Stimulated activated CD4-positive, alpha-beta T cell treated with anti-CD3 and anti-CD28 coated beads, Interleukin-4, amount 100 ng/mL, for 24 hours (primary cell): ENCODE results near the gene BRD2.

Experiments used
- DNase-seq: peaks from one replicate; pipeline ENCODE4 v3.0.0-alpha.2; 2020

The BRD2 gene

DNA sequence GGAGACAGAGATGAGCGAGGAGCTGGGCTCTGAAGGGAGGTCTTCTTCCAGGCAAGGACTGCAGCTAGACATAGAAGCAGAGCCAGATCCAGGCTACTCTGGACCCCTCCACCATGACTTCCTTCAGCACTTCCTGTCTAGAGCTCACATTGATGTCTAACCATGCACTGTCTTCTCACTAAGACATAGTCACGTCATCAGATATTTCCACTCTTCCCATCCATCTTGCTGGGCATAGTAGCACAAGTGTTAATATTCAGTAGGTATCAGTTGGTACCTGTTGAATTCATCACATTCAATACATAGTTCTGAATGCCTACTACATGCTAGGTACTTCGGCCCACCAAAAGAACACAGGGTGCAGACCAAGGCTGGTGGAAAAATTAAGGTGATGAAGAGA is 18.4 kb upstream of the BRD2 start:
- DNase-seq: no peak

DNA sequence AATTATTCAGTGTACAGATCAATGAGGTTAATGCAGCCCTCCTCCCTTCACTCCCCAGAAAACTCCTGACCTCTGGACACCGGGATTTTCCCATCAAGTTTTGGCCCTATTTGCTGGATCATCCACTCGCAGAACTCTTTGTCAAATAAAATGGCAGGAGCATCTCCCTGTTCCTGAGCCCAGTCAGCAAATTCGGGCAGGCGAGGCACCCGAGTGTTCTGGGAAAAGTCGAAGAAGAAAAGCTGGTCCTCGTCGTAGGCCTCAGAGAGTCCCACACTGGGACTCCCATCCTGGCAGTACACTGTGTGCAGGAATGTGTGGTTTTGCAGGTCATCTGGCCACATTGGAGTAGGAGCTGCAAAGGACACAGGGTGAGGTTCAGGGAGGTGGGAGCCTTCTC is 17.9 kb upstream of the BRD2 start:
- DNase-seq: no peak

DNA sequence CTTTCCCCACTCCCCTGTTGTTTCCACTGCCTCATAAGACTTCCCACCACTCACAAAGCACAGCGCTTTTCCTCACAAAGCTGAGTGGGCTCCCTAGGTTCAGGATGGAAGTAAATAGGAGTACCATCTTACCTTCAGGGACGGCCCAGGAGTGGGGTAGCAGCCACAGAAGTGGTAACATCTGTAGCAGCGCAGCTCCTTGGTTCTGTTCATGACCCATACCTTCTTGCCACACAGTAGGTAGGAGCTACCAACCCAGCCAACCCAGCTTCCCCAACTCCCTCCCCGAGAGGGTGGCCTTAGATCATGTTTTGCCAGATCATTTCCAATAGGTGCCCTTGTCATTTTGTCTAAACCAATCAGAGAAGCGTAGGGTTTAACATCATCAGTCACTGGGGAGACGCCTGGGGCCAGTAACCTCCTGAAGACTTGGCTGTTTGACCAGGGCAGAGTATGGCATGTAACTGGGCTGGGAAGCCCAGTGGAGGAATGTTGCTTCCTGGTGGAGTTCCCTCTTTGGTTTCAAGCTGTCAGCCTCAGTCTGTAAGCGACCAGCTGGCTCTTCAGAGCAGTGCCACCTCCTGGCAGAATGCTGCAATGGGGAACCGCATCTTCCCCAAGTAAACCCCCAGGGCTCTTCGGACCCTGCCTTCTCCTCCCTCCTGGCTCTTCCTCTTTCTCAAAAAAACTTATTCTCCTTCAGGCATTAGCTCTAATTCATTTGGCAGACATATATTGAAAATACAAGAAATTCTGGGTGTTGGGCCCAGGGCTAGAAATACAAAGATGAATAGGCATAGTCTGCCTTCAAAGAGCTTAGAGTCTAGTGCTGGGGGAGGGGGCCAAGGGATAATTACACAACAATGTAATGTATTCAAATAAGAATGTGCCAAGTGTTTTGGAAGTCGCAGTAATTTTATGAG is 15.3 kb upstream of the BRD2 start, which contains the start of gene HLA-DMA:
TSS of gene HLA-DMA (minus strand) at position 281 of the 923 bp plus-strand sequence. CDS start at position 220, 61 bp downstream.
- peak; percentile 75 for DNase-seq

DNA sequence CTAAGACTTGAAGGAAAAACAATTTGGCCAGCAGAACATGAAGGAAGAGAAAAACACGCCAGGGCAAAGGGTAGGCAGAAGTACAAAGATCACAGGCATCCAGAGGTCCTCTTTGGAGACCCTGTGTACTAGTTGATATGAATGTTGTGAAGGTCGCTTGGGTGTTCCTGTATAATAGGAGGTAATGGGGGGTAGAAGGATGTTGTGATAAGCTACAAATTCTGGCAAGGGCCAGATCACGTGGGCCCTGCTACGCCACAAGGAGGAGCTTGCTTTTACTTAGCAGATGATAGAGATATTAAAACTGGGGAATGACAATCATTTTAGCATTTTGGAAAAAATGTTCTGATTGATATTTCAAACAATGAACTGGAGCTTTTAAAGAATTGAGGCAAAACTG is 14.6 kb upstream of the BRD2 start:
- no peak for DNase-seq

DNA sequence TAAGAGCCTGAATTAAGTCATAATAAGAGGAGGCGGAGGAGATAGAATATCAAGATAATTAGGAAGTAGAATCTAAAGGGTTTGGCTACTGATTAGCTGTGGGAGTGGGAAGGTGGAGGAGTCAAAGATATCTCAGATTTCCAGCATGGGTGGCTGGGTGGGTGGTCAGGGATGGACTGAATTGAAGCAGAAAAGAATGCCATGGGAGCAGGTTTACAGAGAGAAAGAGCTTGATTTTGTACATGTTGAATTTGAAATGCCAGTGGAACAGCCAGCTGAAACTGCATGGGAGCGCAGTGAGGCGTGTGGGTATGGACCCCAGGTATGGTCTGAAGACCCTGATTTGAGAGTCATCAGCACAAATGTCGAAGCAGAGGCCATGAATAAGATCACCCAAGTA is 14.1 kb upstream of the BRD2 start:
- DNase-seq: no peak

DNA sequence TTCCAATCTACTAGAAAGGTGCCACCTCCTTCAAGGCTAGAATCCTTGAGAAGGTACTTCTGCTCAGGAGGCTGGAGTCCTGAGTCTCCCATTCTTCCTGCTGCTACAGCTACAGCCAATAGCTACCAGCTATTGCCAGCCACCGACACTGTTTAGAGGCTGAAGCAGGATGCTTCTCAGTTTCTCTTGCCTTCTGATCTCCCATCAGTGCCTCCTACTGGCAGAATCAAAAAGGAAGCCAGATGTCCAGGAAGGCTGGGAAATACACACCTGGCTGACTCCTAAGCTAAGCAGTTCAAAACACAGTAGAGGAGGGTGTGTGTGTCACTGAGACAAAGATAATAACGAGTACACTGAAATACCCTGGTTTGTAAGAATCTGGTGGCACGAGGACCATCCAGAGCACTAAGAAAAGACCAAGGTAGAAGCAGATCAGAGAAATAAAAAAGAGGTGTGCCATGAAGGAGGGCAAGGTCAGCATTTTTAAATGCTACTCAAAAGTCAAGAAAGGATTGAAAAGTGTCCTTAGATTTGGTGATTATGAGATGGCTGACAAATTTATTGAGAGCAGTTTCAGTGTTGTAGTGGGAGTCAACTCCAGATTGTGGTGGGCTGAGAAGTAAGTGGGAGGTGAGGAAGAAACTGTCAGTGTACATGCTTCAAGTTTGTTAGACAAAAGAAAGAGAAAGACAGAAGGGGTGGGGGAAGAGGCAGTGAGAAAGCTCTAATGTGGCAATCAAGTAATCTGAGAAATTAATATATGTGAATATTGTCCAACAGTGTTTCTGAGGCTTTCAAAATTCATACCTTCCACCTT is 13.2 kb upstream of the BRD2 start:
- peak; percentile 38 for DNase-seq

DNA sequence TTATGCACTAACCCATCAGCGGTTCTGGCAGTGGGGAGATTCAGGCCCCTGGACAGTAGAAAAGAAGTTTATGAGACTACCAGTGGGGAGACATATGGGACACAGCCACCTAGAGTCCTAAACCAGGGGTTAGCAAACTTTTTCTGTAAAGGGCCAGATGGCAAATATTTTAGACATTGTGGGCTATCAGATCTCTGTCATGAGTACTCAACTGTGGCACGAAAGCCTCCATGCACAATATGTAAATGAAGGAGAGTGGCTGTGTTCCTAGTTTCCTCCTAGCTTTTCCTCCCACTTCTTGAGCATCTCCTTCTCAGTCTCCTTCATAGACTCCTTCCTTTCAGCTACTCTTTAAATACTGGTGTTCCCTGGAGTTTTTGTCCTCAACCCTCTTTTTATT is 12.2 kb upstream of the BRD2 start:
- no peak for DNase-seq

DNA sequence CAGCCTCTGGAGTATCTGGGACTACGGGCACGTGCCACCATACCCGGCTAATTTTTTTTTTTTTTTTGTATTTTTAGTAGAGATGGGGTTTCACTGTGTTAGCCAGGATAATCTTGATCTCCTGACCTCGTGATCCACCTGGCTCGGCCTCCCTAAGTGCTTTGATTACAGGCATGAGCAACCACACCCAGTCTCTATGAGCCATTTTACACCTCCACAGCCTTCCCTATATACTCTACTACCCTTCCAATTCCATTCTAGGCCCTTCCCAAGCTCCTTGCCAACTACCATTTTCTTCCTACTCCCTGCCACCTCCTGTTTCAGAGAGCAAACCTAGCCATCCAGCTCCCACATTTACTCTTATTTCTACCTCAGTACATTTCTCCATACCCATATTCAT is 7.8 kb upstream of the BRD2 start:
- no peak for DNase-seq

DNA sequence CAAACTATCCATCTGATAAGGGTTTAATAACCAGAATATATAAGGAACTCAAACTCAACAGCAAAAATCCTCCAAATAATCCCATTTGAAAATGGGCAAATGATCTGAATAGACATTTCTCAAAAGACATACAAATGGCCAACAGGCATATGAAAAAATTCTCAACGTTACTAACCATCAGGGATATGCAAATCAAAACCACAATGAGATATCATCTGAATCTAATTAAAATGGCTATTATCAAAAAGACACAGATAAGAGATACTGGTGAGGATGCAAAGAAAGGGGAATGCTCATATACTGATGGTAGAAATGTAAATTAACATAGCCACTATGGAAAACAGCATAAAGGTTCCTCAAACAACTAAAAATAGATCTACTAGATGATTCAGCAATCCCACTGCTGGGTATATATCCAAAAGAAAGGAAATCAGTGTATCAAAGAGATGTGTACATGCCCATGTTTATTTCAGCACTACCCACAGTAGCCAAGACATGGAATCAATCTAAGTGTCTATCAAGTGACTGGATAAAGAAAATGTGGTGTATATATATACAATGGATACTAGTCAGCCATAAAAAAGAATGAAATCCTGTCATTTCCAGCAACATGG is 6.1 kb upstream of the BRD2 start:
- DNase-seq: no peak

DNA sequence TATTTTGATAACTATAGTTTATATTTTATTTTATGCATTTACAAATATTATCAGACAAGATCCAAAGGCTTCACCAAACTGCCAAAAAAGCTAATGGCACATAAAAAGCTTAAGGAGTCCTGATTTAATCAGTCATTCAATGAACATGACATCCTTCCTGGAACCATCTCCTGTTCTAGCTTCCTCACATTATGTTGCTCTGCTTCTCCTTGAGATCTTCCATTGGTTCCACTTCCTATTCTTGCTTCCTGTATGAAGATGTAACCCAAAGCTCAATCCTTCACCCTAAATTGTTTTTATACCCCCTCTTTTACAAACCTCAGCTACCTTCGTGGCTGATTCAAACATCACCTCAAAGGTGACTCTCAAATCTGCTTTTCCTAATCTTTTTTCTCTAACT is 4.5 kb upstream of the BRD2 start:
- no peak for DNase-seq

DNA sequence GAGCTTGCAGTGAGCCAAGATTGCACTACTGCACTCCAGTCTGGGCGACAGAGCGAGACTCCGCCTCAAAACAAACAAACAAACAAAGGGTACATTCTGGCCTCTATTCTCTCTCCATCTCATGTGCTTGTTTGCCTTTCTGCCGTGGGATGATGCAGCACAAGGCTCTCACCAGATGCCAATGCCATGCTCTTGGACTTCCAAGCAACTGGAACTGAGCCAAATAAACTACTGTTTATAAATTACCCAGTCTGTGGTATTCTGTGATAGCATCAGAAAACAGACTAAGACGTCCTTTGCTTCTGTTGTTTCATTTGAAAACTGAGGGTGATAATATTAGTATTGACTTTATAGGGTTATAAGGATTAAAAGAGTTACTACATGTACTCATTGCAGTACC is 3.6 kb upstream of the BRD2 start:
- no peak for DNase-seq

DNA sequence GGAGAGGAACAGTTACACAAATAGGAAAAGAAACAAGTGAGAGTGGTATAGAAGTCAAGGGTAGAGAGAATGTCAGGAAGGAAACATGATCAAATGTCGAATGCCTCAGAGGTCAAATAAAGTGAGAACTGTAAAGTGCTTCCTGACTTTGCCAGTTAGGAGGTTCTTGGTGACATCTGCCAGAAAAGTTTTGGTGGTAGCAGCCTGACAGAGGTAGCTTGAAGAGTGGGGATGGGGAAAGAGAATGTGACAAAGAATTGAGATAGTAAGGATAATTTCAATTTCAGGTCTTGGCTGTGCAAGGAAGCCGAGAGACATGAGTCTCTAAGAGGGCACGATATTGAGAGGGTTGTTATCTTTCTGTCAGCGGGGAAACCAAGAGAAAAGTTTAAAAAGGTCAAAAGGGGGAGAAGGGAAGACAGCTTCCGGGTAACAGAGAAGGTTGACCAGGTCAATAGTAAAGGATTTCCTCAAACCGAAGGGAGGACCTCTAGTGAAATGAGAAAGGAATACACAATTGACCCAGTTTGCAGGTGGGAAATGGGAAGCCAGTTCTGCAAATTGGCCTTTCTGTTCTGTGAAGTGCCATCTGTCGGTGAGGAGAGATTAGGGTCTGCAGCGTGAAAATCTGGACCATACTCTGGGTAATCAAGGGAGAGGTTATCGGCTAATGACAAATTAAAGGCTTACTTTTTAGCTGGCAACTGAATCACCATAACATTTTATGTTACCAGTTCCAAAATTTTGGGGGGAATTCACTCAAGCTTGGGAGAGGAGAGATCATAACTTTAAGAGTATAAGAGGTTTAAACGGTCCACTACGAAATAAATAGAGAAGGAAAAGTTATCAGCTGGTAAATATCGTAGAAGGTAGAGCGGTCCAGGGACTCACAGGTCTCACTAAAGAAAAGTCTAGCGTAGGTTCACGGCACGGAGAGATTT is 973 bp upstream of the BRD2 start:
- peak; percentile 45 for DNase-seq

DNA sequence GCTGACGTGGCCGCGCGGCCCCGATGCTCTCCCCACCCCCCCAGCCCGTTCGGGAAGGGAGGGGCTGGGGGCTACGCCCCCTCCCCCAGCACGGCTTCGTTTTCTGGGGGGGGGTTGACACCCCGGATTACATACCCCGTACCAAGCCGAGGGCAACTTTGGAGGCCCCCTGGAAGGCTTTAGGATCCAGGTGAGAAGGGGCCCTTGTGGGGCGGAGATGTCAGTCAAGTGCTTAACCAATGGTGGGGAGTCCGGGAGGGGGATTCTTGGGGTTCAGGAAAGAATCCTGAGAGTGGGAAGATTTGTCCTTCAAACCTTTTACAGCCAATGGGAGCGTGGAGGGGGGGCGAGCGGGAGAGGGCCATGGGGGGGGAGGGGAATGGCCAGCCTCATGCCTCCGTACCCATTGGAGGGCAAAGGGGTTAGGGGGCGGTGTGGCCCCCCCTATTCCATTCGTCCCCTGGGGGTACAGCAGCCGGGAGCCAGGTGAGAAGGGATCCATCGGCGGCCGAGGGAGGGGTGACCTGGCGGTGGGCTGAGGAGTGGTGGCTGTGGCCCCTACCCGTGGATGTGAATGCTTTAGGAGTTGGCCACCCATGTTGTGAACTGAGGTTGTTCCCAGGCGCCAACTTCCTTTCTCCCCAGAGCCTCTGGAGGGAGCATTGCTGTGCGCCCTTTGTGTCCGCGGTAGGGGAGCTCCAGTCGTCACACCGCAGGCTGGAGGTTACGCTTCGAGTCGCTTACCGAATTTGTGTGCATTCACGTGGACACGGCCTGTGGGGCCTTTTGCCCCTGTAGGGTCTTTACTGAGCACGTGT is 682 bp downstream of the BRD2 start:
- peak; percentile 75 for DNase-seq

DNA sequence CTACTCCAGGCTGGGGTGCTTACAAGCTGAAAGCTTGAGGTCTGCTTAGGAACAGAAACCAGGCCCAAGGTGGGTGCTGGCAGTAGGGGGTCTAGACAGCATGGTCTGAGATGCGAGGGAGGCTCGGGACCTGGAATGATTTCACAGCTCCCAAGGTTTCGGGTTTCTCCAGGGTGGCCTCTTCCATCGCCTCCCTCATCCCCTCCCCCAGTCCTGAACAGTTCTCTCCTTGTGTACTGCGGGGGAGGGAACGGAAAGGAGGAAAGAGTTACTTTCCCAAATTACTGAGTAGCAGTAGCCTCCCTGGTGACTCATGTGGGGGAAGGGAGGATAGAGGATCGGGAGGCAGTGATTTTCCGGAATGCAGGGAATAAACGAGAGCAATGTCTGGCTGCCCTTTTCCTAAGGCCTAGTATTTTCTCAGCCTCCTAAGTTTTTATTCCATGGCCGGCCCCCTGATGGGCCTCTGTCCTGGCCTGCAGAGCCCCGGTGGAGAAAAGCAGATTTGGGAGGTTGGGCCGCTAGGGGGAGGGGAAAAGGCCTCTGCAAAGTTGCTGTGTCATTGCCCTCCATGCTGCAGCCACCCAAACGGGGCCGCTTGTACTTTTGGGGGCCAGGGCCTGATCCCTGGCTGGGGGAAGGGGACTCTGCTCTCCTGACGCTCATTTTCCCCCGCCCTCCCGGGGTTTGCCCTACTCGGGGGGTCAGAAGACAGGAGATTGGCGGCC is 1.5 kb downstream of the BRD2 start:
- DNase-seq: peak; percentile 84

DNA sequence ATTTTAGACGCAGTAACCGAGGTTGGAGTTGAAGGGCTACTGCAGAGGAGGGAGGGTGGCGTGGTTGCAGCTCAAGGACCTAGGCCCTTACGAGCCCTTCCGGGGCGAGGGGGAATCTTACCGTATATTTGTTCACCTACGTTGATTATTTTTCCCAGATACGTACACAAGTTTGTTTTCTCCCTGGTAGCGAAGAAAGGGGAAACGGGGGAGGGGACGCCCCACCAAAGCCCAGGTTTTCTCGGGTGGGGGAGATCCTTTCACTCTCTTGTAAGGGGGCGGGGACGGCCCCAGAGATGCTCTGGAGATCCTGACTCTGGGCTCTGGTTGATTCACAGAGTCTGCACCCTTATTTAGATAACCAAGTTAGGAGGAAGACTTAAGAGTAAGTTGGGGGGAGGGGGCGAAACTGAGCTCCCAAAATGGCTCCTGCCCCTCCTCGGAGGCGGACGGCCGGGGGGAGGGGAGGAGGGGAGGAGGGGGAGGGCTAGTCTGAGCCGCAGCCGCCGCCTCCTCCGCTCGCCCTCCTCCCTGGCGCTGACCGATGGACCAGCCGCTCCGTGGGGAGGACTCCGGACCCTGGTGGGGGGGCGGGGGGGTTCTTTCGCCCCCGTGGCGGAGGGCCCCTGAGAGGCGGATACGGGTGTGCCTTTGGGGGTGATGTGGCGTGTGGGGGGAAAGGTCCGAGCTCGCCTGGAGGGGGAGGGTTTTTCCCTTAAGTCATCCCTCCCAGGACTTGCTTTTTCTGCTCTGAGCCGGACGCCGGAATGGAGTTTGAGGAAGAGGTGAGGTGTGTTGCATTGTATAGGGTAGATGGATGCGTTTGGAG is 2.2 kb downstream of the BRD2 start:
- peak; percentile 91 for DNase-seq

DNA sequence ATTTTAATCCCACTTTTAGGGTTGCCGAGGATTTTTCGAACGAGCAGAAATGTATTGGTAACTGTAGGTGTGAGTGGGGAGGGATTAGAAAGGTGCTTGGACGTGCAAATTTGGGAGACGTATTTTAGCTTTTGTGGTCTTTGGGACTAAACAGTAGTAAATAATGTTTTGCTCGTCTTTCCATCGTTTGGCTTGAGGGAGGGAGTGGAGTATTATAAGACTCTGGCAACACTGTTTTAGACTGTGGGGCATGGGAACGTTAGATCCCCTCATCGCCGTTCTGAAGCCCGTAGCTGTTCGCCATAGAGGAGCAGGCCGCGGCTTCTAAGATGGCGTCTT is 2.8 kb downstream of the BRD2 start:
- DNase-seq: no peak

DNA sequence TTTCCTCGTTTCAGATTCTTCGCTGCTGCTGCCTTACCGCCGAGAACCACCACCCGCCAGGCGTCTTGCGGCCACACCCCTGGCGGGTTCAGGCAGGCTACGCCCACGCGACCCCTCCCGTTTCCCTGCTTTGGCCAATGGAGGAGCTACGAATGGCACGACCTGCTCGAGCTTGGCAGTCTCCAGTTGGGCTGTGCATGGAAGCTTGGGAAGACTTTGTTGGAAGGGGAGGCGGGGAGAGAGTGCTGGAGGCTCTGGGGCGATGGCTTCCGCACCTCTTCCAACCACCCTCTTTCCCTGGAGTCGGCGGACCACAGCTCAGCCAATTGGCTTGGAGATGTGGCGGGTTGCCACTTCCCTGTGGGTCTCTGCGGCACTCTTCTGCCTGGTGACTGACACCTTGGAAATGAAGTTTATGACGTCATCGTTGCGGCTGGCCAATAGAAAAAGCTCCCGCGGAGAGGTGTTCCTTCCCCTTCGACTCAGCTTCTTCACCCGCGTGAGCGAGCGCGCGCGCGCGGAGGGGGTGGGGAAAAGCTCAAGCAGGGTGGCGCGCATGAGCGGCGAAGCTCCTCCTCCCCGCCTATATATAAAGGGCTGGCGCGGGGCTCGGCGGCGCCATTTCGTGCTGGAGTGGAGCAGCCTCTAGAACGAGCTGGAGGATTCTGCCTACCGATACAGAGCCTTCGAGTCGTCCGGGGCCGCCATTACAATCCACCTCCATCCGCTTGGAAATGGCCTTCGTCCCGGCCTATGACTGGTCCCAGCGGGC is 3.4 kb downstream of the BRD2 start:
- DNase-seq: peak; percentile 99

DNA sequence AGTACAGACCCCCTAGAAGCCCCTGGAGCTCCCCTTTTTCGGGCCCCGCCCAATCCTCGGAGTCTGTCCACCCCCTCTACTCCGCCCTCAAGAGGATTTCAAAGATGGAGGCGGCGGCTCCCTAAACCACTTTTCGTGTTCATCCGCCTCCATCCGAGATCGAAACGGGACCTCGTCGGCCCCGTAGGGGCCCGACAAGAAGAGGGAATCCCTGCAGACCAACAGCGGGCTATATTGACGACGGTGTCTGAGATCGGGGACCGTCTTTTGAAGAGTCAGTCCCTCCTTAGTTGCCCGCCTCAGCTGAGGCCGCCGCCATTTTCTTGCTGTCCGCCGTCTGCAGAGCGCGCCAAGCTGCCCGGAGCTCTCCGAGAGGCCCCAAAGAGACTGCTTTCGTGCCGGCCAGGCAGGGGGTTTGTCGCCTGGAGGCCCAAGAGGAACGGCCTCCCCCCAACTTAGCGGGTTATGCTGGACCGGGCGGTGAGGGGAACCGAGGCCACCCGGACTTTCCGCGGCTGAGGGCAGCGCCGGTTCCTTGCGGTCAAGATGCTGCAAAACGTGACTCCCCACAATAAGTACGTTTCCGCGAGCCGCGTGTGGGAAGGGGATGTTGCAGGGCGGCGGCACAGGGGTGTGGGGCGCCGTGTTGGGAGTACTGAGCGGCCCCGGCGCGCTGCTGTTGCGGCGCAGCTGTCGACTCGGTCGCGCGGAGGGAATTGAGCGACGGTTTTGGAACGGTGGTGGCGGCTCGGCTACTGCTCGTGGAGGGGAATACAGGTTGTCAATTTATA is 4.2 kb downstream of the BRD2 start:
- peak; percentile 54 for DNase-seq
